Measurements from ENCODE around the gene SEMA3A.
"Not testable (repeated sequence)": the region's sequence is repeated elsewhere in the genome, so short reads cannot be mapped to it uniquely, and the experiment has no call there.

Gene SEMA3A

GRCh38 chr7:84058311-84059076 lies 136.1 kb downstream of the SEMA3A start:
- DNase-seq = no peak

- no peak for DNase-seq
Measured at GRCh38 chr7:84057576-84057975, 137.0 kb downstream of the SEMA3A start.

- DNase-seq = no peak
Measured at GRCh38 chr7:84055904-84056605, 138.5 kb downstream of the SEMA3A start.

DNA sequence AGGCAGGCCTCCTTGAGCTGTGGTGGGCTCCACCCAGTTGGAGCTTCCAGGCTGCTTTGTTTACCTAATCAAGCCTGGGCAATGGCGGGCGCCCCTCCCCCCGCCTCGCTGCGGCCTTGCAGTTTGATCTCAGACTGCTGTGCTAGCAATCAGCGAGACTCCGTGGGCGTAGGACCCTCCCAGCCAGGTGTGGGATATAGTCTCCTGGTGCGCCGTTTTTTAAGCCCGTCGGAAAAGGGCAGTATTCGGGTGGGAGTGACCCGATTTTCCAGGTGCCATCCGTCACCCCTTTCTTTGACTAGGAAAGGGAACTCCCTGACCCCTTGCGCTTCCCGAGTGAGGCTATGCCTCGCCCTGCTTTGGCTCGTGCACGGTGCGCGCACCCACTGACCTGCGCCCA lies 139.4 kb downstream of the SEMA3A start:
- DNase-seq = not testable (repeated sequence)

DNA sequence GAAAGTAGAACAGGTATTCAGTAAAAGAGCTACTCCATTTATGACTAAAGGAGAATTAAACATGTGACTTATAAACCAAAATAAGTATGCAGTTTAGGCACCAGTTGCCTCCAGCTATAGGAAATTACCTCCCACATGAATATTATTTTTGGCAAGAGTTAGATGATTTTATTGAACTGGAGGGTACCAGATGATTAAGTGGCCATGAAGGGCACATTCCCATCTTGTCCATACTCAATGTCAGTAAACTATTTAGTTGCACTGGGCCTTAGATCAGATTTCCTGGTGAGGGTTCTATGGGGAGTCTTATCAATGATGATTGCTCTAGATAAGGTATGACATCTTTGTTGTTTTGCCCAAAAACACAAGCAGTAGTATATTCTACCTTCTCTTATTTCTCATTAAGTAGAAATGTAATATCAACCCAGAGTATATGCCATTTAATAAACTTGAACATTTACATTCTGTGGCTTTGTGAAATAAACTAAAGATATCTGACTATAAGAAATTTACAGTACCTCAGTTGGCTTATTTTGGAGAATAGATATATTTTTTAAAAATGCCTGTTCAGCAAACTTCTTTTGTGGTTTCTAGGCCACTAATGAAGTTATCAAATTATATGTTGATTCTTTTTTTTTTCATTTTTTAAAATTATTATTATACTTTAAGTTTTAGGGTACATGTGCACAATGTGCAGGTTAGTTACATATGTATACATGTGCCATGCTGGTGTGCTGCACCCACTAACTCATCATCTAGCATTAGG lies 145.3 kb downstream of the SEMA3A start:
- no peak for DNase-seq

DNA sequence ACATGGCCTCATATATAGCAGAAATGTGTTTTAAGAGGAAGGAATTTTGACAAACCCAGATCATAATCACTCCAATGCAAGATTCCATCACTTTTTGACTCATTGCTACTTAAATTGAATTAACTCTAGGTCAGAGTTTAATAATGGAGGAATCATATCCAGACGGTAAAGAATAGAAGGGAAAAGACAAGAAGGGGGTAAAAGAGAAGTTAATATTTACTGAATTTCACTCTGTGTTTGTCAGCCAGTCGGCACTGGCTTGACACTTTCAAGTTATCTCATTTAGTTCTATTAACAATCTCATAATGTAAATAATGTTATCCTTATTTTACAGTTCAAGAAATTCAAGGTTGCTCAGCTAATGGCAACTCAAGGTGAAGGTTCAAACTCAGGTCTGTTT lies 147.5 kb downstream of the SEMA3A start:
- no peak for DNase-seq

- DNase-seq = no peak
Measured at GRCh38 chr7:84044834-84045233, 149.8 kb downstream of the SEMA3A start.

GRCh38 chr7:84043661-84044191 lies 150.9 kb downstream of the SEMA3A start:
- no peak for DNase-seq

GRCh38 chr7:84042110-84042539 lies 152.5 kb downstream of the SEMA3A start:
- no peak for DNase-seq

DNA sequence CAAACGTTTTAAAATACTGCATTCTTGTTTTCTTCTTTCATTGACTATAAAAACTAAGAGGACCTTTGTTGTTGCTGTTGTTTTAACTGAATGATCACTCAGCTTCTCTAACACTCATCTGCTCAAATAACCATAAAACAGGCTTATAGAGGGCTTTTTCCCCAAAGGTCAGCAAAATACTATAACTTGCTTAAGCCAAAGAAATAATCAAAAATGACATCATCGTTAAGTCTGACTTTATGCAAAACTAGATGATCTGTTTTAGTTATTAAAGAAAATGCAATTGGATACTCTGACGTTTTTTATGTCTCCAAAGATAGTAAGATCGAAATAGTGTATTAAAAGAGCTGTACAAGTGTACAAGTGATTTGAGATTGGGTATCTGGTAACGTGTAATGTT lies 152.9 kb downstream of the SEMA3A start:
- DNase-seq = no peak

DNA sequence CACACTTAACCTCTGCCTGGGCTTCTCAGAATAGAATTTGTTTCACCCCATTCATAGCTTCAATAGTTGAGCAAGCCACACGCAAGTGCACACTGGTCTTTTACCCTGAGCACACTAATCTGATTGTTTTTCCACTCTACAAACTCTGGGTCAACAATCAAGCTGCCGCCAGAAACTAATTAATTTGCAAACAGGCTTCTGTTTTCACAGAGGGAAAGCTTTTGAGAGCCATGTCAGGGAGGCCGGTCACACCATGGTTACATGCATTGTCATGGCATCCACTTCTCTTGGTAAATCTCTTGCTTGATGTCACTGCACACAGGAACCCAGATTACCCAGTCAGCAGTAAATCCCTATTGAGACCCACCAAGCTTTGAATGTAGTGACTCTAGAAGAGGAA lies 154.2 kb downstream of the SEMA3A start:
- no peak for DNase-seq

DNA sequence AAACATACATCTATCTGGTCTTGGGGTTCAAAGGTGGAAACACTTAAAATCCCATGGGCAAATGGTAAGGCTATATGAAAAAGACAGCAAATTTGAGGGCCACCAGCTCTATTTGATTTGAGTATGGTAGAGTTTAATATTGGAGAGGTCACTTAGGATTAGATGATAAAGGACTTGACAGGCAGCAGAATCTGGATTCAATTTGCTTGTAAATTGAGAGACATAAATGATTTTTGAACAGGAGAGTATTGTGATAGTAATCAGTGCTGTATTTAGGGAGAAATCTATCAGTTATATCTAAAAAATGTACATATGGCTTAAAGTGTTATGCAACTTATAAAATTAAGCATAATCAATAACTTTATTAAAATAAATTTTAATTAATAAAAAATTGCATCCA lies 155.2 kb downstream of the SEMA3A start:
- no peak for DNase-seq

DNA sequence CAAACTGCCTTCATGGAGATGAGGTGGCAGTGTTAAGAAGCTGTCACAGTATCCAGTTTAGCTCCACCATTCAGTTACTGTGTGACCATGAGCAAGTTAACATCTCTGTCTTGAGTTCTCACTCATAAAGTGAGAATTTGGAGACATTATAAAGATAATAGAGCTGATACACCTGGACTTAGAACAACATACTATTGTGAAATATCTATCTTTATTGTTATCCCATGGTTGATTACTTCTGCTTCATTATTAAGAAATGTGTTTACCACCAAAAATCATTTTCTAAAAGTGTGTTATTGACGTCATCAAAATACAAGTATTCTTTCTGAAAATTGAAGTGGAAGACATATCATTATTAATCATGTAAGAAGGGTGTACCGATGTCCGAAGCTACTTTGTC lies 166.9 kb downstream of the SEMA3A start:
- no peak for DNase-seq

GRCh38 chr7:84025332-84025927 lies 169.2 kb downstream of the SEMA3A start:
- DNase-seq = no peak

DNA sequence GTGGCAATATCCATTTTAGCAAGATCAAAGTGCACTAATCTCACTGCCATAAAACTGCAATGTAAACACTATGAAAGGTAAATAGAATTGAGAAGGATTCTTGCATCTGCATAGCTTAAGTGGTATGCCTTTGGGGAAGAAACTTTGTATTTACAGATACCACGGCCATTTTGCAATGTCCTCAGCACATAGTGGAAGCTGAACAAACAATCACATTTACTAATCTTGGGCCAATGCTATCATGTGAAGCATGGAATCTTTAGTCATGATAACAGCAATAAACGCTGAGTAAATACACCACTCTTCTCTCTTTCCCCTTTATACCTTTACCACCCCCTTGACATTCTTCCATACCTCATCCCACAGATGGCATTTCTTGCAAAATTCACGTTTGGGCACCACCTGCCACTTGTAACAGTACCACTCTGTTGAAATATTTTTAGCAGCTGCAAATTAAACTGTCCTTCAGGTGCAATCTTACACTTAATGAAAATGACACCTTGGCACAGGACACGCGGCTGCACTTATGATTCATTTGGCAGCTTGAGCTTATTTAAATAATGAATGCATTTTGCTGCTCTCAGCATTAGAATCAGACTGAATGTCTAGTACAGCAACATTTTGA lies 171.8 kb downstream of the SEMA3A start:
- no peak for DNase-seq

- DNase-seq = no peak
Measured at GRCh38 chr7:84022009-84022408, 172.6 kb downstream of the SEMA3A start.

- DNase-seq = no peak
Measured at GRCh38 chr7:84021292-84021908, 173.2 kb downstream of the SEMA3A start.

DNA sequence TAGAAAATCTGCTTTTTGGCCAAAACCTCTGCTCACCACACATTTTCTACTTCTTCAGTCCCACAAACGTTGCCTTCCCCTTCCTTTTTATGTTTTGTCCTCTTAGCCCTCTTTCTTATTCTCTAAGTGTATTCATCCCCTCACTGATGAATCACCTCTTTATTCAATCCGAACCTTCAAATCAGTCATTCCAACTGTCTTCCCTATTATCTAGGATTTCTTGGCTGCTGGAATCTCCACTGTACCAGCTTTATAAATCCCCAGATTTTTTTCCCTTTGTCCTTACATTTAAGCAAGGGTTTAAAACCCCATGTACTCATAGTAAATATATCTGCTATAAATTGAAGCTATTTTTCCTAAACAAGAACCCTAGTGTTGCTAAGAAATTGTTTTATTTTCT lies 176.9 kb downstream of the SEMA3A start:
- no peak for DNase-seq

DNA sequence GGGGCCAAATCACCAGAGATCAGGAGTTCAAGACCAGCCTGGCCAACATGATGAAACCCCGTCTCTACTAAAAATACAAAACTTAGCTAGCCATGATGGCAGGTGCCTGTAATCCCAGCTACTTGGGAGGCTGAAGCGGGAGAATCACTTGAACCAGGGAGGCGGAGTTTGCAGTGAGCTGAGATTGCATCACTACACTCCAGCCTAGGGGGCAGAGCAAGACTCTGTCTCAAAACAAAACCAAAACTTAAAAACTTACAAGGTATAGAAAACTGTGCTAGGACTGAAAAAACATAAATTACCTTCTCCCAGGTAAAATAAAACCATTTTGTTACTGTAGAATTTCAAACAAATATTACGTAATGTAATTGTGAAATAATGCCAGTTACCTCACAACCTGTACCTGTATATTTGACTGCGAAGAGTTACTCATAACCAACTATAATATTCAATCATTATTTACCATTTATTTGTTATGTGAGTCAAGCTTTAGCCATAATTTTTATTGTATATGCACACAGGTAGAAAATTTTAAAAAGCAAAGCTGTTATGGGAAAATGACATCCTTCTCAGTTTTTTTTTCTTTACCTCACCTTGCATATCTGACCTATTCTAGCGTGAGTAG lies 180.9 kb downstream of the SEMA3A start:
- peak; percentile 12 for DNase-seq

DNA sequence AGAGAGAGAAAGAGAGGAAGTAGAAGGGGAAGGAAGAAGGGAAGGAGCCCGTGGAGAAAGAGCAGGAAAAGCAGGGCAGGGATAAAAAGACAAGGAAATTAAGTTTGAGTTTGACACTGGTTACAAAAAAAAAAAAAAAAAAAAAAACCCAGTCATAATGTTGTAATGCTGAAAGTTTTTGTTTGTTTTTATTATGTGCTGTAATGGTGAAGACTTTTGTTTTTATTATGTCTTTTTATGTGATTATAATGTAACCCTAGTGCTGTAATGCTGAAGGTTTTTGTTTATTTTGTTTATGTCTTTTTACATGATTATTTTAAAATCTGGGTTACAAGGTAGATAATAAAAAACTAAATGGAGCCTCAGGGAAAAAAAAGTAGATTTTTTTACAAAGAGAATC lies 184.8 kb downstream of the SEMA3A start:
- DNase-seq = no peak

- no peak for DNase-seq
Measured at GRCh38 chr7:84009051-84009450, 185.5 kb downstream of the SEMA3A start.

DNA sequence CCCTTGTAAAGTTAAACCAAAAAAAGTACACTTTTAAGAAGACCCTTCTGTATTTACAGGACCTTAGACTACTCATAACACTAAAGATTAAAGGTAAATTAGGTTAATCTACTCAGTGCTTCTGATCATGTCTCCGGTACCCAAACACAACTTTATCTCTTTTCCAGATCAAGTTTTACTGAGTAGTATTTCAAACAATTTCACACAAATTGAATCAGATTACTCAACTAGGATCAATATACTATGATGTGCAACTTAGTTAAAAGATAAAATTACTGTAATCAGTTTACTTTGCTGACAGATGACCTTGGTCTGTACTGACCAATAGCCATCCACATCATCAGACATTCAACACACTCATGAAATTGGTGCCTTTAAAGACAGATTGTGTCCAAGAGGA lies 191.4 kb downstream of the SEMA3A start:
- no peak for DNase-seq

Data from MV-4-11 (cell line).